HG02571 (cell line): ENCODE results near the gene FBXL7.
"Not testable (repeated sequence)": the region's sequence is repeated elsewhere in the genome, so short reads cannot be mapped to it uniquely, and the experiment has no call there.

ENCODE experiments used
- ATAC-seq: cut with Tn5 transposase; IDR thresholded peaks from one replicate; pipeline ENCODE4 v1.9.1; 2021; ENCODE audit warnings: mild to moderate bottlenecking, moderate library complexity; ENCODE audit not compliant: unreplicated experiment

The FBXL7 gene

GRCh38 chr5:15852949-15853348, 353.0 kb downstream of the FBXL7 start:
- ATAC-seq: no peak

- no peak for ATAC-seq
These were observed 358.3 kb downstream of the FBXL7 start for GRCh38 chr5:15858326-15858725.

- no peak for ATAC-seq
These were observed 364.7 kb downstream of the FBXL7 start for GRCh38 chr5:15864536-15865215.

GRCh38 chr5:15872259-15872658, 372.3 kb downstream of the FBXL7 start:
- ATAC-seq: not testable (repeated sequence)

GRCh38 chr5:15877914-15878313, 377.9 kb downstream of the FBXL7 start:
- ATAC-seq: no peak

- ATAC-seq: no peak
These were observed 380.2 kb downstream of the FBXL7 start for GRCh38 chr5:15880201-15880600.

GRCh38 chr5:15885156-15885555, 385.2 kb downstream of the FBXL7 start:
- ATAC-seq: no peak

GRCh38 chr5:15886156-15886555, 386.2 kb downstream of the FBXL7 start:
- ATAC-seq: no peak

- ATAC-seq: no peak
These were observed 387.1 kb downstream of the FBXL7 start for GRCh38 chr5:15887093-15887492.

- no peak for ATAC-seq
These were observed 389.0 kb downstream of the FBXL7 start for GRCh38 chr5:15889001-15889400.

- ATAC-seq: no peak
These were observed 393.9 kb downstream of the FBXL7 start for GRCh38 chr5:15893866-15894265.

GRCh38 chr5:15897656-15898055, 397.7 kb downstream of the FBXL7 start:
- ATAC-seq: no peak

GRCh38 chr5:15898641-15899040, 398.7 kb downstream of the FBXL7 start:
- no peak for ATAC-seq

GRCh38 chr5:15899481-15899880, 399.5 kb downstream of the FBXL7 start:
- no peak for ATAC-seq

GRCh38 chr5:15901151-15901550, 401.2 kb downstream of the FBXL7 start:
- ATAC-seq: no peak

- ATAC-seq: no peak
These were observed 402.1 kb downstream of the FBXL7 start for GRCh38 chr5:15902066-15902465.

- ATAC-seq: no peak
These were observed 405.2 kb downstream of the FBXL7 start for GRCh38 chr5:15904899-15905830.

- no peak for ATAC-seq
These were observed 414.7 kb downstream of the FBXL7 start for GRCh38 chr5:15914638-15915037.

GRCh38 chr5:15926586-15926985, 426.6 kb downstream of the FBXL7 start:
- no peak for ATAC-seq

- ATAC-seq: no peak
These were observed 427.9 kb downstream of the FBXL7 start for GRCh38 chr5:15927710-15928380.

GRCh38 chr5:15929611-15930263, 429.8 kb downstream of the FBXL7 start:
- ATAC-seq: no peak
